Measurements from ENCODE around the gene LCN12.

Gene LCN12

DNA sequence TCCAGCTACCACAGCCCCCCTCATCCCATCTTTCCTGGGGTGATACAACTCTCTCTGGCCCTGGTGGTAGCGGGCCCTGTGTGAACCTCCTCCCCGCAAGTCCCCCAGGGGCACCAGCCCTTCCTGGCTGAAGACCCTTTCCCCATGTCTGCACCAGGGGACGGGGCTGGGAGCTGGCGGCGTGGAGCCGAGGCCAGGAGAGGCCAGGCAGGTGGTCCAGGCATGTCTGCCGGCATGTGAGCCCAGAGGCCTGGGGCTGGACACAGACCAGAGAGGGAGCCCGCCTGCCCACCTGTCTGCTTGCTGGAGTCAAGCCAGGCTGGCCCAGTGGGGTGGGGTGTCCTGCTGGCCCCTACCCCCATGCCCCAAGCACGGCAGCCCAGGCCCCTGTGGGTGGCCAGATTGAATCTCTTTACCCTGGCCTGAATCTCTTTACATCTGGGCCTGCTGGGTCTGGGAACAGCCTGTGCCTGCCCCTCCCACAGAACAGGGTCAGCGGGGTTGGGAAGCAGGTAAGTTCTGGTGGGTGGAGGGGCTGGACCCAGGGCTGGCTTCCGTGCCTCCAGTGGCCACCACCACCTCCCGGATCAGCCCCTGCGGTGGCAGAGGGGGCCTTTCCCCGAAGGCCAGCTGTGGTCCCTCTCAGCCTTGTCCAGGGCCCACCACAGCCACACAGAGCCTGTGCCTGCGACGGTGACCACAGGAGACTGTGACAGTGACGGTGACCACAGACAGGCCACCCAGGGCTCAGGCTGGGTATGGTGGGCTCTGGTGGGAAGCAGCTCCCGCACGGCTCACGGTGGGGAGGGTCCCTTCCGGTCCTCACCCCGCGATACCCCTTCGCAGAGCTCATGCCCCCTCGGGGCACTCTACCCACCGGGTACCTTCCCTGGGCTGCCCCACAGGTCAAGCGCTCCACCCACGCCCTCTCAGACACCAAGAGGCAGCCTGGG is 7.1 kb downstream of the LCN12 start:
- DNase-seq (ENCODE audit: low spot score) = no peak

DNA sequence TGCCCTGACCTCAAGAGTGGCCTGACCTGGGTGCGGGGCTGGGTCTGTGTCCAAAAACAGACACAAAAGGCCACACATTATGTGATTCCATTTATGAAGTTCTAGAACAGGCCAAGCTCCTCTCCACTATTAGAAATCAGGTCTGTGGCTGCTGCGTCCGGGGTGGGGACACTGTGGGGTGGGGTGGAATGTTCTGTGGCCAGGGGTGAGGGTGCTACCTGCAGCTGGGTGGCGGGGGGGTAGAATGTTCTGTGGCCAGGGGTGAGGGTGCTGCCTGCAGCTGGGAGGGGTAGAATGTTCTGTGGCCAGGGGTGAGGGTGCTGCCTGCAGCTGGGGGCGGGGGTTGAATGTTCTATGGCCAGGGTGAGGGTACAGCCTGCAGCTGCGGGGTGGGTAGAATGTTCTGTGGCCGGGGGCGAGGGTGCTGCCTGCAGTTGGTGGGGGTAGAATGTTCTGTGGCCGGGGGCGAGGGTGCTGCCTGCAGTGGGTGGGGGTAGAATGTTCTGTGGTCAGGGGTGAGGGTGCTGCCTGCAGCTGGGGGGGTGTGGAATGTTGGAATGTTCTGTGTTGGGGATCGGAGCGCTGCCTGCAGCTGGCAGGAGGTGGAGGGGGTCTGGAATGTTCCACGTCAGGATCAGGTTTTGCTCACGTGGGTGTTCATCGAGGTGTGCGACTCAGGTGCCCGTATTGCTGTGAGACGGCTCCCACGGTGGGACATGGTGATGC is 8.3 kb downstream of the LCN12 start:
- DNase-seq (ENCODE audit: low spot score) = no peak

DNA sequence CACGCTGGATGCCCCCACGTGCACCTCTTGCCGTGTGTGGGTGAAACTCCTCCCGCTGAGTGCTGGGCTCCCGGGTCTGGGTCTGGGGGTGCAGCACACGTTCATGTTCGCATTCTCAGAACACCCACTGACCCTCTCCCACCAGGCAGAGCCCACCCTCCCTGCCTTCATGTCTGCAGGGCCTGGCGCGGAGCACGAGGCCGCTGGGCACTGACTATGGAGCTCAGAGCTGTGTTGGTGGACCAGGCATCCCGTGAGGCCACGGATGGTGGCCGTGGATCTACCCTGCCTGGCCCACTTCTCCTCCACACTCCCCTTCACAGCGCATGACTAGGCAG is 8.8 kb downstream of the LCN12 start:
- no peak for DNase-seq (ENCODE audit: low spot score)

DNA sequence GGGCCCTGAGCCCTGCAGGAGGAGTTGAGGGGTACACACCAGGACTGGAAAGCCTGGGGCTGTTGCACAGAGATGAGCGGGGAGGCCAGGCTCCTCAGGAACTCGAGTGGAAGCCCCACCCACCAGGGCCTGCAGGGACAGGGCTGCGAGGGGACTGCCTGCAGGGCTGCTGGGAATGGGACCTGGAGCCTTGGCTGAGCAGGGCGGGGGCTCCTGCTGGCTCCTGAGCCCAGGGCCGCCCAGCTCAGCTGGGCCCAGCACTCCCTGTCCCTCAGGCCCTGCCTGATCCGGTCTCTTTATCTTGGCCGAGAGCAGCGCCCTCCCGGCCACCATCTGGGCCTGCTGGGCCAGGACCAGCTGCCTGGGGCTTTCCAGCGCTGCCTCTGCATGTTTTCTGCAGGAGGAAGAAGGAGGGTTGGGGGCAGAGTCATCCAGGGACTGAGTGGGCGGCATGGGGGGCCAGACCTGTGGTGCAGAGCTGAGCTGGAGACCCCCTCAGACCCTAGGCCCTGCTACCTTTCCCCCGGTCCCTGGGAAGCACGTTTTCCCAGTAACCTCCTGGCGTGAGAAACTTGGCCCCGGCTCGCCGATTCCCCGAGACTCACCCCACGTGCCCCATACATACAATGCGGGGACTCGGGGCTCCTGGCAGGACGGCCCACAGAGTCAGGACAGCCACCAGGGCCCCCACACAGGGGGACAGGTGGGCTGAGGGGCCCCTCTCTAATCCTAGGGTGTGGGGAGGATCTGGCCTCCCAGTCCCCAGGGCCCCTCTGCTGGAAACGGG is 9.4 kb downstream of the LCN12 start:
- no peak for DNase-seq (ENCODE audit: low spot score)

DNA sequence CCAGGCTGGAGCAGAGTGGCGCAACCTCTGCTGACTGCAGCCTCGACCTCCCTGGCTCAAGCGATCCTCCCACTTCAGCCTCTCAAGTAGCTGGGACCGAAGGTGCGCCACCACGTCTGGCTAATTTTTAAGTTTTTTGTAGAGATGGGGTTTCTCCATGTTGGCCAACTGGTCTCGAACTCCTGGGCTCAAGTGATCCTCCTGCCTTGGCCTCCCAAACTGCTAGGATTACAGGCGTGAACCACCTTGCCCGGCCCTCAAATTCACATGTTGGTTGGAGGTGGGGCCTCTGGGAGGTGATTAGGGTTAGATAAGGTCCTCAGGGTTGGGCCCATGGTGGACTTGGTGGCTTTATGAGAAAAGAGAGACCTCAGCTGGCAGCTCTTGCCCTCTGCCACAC is 10.1 kb downstream of the LCN12 start:
- DNase-seq (ENCODE audit: low spot score) = no peak

DNA sequence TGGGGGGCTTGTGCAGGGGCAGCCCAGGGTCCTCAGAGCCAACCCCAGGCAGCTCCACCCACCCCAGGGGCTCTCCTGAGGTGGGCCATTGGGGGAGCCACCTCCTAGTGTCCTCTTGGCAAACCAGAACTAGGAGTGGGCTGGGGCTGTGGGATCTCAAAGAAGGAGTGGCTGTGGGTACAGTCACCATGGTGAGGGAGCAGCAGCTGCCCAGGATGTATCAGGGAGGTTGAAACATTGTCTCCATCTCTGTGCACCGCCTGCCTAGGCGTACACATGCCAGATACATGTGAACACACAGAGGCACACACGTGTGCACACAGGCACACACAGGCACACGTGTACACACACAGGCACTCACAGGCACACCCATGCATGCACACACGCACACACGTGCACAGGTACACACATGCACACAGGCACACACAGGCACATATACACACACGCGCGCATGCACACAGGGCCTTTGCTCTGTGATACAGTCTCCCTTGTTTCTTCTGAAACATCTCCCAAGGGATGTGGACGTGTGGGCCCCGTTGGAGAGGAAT is 10.7 kb downstream of the LCN12 start:
- no peak for DNase-seq (ENCODE audit: low spot score)

DNA sequence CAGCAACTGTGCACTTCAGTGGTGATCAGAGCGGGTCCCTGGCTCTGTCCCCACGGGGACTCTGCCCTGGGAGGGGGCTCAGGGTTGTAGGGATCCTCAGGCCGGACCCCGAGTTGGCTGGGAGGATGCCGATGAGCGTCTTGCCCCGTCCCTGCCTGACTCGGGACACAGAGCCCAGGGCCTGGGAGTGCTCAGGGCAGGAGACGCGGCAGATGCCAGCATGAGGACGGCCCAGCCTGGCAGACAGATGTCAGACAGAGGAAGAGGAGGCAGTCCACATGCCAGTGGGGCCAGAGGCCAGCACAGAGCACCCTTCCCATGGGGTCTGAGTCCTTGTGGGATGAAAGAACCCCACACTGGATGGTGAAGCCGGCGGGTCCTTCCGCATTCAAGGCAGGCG is 11.3 kb downstream of the LCN12 start:
- DNase-seq (ENCODE audit: low spot score) = no peak

DNA sequence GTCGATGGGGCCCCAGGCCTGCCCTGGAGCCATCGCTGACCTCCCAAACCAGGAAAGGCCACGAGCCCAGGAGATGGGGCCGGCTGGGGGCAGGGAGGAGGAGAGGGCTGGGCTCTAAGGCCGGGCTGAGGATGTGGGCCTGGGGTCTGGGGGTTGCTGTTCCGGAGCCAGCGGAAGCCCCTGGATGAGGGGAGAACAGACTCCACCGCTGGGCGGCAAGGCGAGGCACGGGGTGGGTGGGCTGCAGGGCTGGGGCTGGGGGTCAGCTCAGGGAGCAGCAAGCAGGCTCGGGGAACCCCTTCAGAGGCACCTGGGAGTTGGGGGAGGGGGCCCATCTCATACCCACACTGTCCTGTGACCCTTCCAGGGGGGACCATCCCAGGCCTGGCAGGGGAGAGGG is 11.7 kb downstream of the LCN12 start:
- DNase-seq (ENCODE audit: low spot score) = no peak

DNA sequence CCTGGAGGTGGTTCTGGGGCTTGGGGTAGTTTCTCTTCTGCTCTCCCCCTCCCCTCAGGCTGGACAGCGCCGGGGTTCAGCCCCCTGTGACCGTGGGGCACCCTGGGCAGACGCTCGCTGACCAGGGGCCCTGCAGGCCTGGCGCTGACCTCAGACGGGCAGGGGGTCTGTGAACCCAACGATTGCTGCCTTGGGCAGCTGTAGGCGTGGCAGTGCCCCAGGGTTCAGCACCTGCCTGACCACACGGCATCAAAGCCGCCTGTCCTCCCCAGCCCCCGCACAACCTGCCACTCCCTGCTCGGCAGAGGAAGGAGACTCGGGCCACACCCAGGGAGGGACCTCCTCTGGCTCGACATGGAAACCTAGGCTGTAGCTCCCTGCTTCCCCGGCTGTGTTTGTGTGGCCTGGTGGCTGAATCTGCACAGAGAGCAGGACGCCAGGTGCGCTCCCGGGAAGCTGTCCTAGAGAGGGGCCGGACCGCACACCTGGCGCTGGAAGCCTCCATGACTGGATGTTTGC is 12.2 kb downstream of the LCN12 start:
- no peak for DNase-seq (ENCODE audit: low spot score)

DNA sequence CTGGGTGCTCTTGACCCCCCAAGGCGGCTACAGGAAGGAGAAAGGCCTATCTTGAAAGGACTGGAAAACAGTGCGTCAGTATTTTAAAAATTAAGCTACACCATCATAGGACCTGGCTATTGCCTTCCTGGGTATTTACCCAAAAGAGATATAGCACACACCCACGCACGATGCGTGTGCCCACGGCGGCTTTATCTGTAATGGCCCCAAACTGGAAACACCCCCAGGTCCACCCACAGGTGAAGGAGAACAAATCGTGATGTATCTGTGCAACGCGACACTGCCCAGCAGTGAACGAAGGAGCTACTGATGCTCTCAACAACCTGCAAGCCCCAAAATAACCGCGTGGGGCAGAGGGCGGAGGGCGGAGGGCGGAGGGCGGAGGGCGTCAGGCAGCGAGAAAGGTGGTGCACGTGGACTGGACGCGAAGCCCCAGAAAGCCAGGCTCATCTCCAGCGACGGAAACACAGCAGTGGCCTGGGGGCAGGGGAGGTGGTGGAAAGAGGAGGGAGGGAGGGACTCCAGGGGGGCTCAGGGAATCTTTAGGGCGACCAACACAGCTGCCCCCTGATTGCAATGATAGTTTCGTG is 12.9 kb downstream of the LCN12 start:
- no peak for DNase-seq (ENCODE audit: low spot score)

DNA sequence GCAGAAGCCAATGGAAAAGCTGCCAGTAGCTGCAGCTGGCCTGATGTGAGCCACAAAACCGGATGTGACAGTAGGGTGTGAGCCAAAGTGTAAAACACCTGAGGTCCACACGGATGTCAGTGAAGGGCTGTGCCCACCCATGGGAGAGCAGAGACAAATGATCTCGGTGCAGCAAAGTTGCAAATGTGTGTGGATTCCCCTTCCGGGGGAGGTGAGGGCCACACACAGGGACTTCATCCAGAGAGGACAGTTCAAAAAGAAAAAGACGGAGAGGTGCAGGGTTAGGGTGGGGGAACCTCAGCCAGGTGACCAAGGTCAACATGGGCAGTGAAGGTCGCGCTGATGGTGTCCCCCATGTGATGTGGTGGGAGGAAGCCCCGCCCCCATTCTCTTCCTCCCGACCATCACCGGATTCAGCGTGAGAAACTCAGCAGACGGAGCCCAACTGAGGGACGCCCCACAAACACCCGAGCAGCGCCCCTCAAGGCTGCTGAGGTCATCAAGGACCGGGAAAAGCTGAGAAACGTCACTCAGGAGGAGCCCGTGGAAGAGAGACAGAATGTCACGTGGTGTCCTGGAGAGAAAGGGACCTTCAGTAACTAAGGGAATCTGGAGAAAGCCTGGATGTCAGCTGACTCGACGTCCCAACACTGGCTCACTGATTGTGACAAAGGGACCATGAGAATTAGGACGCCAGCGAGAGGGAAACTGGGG is 13.9 kb downstream of the LCN12 start:
- no peak for DNase-seq (ENCODE audit: low spot score)

DNA sequence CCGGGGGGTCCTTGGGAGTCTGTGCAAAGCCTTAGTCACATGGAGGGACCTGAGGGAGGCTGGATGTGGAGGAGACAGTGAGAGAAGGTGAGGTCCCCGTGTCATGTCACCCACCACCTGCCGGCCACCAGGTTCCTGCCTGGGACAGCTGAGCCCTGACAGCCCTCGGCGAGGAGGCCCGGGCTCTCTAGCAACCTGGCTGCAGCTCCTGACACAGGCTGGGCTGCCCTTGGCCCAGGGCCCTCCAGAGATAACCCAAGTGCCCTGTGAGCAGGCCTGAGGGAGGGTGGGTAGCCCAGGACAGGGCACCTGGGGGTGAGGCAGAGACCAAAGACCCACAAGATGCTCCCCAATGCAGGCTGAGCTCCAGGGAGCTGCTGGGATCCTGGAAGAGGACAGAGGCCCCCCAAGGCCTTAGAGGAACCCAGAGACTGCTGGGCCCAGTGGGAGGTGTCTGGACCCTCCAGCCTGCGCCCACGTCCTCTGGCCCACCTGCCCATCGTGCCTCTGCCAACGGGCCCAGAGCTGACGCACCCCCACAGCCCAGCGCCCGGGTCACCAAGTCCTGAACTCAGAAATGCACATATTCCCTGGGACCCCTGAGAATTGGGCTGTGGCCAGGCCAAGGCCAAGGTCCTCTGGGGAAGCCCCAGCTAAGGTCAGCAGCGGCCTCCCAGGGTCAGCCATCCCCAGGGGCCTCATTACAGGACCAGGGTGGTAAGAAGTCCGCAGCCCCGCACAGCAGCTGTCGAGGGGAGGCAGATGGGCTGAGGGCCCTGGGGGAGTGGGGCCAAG is 16.5 kb downstream of the LCN12 start:
- no peak for DNase-seq (ENCODE audit: low spot score)

DNA sequence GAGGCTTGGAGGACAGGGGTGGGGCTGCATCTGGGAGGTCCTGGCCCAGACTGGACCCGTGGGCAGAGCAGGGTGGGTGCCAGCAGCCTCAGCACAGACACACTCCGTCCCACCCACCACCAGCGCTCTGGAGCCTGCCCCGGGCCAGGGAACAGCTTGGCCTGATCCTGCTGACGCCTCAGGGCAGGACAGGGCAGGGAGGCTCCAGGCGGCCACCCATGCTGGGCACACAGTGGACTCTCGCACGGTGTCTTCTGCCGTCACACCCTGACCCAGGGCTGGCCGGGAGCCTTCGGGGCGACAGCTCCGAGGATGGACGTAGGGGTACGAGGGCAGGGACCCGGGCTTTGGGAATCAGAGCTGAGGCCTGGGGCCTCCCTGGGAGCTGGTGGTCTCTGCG is 17.1 kb downstream of the LCN12 start:
- no peak for DNase-seq (ENCODE audit: low spot score)

DNA sequence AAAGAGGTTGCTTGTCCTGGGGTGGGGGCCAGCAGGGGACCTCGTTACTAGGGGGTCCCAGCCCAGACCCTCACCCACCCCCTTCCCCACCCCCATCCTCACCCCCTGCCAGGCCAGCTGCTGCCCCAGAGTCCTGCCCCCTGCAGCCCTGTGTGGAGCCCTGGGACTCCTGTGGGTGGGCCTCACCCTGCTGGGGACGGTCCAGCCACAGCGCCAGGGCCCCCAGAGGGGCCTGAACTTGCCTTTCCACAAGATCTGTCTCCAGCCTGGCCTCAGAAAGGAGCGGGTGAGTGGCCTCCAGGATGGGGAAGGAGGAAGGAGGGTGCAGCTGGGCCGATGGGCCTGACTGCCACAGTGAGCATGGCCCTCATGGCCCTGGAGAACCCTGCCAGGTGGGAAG is 17.7 kb downstream of the LCN12 start:
- no peak for DNase-seq (ENCODE audit: low spot score)

DNA sequence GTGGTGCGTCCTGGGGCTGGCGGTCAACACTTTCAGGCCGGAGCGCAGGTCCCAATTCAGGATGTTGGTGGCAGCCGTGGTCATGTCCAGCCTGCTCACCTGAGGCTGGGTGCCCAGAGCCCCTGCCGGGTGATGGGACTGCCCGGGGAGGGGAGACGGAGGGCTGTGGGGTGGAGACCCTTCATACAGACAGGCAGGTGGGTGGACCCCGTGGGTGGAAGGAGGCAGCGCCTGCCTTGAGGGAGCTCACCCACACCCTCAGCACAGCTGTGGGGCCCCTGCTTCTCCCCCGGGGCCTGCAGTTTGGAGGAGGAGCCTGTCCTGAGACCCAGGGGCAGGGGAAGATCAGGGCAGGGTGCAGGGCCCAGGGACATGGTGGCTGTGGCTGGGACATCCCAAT is 18.3 kb downstream of the LCN12 start:
- no peak for DNase-seq (ENCODE audit: low spot score)

DNA sequence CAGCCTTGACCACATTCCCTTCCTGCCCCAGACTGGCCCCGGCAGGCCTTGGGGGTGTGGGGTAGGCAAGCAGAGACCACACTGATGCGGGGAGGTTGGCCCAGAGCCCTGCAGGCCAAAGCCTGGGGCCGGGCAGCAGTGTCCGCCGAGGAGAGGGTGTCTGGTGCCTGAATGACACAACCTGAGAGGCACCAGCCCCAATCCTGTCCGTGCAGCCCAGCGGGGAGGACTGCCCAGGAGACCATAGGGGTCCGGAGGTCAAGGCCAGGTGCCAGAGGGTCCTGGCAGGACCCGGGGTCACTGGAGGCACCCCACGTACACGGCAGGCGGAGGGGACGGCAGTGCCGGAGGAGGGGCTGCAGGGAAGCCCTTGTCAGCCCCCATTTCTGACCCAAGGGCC is 19.7 kb downstream of the LCN12 start:
- DNase-seq (ENCODE audit: low spot score) = no peak

DNA sequence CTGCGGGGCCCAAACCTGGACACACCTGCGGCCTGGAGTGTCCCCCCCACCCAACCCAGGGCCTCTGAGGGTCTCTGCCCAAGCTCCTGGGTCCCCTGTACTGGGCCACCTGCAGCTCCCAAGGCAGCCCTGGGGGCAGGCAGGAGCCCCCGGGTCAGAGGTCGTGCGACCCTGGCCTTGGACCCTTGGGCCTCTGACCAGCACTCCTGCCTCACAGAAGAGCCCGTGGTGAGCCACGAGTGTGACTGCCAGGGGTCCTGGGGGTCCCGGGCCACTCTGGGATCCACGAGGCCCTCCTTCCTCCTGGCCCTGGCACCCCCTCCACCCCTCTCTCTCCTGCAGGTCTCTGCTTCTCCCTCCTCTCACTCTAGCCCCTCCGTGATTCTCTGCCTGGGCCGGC is 20.3 kb downstream of the LCN12 start:
- DNase-seq (ENCODE audit: low spot score) = no peak

DNA sequence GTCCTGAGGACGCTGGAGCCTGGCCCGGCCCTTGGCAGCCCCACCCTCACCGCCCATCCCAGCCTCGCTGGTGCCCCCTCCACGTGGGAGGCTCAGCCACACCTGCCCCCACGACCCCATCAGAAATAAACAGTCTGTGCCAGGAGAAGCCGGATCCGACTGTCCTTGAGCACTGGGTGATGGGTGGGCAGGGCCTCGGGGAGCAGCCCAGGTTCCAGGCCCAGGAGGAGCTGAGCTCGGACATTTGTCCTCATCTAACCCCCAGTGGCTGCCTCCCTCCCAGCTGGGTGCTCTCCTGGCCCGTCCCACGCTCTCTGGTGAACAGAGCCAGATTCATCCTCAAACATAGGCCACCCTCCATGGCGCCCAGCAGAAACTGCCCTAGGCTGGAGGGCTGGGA is 20.7 kb downstream of the LCN12 start:
- no peak for DNase-seq (ENCODE audit: low spot score)

DNA sequence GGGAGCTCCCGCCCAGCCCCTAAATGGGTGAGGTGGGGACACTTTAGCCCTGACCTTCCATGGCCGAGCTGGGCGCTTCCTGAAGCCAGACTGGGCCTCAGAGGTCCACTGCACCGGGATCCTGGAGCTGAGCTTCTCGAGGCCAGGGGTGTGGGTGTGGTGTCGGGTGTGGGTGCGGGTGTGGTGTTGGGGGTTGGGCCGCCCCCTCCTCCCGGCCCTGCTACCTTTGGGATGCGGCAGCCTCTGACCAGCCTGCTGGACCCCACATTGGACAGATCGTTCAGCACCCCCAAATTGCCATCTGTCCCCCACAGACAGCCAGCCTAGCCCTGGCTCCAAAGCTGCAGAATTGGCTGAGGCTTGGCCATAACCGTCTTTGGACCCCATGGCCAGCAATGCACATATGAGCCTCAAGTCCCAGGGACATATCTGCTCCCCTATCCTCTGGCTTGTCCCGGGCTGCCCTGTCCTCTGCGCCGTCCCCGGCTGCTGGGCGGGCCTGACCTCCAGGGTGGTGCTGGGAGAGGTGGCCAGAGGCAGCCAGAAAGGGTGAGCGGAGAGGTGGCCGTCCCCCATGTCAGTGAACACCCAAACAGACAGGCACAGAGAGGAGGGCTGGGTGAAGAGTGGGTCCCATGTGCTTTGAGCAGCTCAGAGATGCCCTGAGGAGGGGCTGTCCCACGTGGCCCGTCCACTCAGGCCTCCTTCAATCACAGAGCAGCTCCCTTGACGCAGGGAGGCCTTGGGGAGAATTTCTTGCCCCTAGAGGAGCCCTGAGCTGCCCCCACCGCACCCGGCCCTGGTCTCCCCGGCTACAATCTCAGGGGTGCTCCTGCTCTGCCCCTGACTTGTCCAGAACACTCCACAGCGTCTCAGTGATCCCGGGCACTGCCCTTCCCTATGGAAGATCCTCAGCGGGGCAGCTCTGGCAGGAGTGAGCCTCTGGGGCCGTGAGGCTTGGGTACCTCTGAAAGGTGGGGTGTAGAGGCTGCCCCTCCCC is 21.8 kb downstream of the LCN12 start:
- no peak for DNase-seq (ENCODE audit: low spot score)
